ENCODE data around the gene RBM44.
"Not testable (repeated sequence)": the region's sequence is repeated elsewhere in the genome, so short reads cannot be mapped to it uniquely, and the experiment has no call there.

The RBM44 gene

GRCh38 chr2:237859533-237860272, 61.1 kb downstream of the RBM44 start, which contains the start of gene RAMP1:
Gene RAMP1, plus strand, starts transcription at chr2:237859623. Its CDS starts 53 bp downstream, at chr2:237859676.
- no peak for DNase-seq

- DNase-seq = no peak
Measured at GRCh38 chr2:237860273-237860935, 61.8 kb downstream of the RBM44 start.

DNA sequence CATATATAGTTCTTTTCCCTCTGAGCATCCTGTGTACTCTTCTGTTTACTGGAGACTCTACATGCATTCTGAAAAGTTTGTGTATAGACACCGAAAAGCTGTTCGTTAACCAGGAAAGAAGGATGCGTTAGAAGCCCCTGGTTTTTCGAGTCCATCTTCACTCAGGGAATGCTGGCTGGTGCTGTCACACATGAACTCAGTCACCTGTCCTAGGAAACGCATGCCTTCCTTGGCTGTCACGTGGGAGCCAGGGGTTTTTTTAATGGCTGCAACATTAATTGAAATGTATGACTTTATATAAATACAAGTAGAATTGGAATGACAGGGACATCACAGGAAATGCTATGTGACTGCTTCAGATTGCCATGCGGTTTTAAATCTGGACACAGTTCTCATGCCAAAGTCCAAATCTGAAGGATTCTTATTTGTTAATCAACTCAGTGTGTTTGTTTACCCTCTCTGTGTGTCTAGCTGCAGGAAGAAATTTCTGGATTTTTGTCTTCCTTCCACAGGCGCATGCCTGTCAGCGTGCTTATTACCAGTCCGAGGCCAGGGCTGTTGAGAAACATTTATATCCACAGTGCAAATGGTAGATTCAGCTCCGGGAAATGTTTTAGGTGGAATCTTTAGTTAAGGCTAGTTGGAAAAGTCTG, 63.4 kb downstream of the RBM44 start:
- no peak for DNase-seq

DNA sequence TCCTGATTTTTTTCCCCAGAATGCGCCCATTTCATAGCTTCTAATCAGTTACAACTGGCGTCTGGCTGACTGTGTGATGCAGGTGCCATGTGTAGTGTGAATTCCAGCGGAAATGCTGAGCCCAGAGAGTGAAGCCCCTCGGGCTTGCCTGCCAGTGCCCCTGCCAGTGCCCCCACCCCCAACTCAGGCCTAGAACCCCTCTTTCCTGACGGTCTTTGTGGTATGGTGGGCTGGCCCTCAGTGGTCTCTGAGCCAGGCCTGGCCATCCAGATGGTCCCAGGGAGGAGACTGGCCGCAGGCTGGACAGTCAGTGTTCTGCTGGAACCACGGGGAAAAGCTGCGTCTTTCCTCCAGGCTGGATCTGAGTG, 63.9 kb downstream of the RBM44 start:
- DNase-seq = no peak

GRCh38 chr2:237863102-237863511, 64.5 kb downstream of the RBM44 start:
- DNase-seq = no peak

GRCh38 chr2:237863689-237864443, 65.3 kb downstream of the RBM44 start:
- no peak for DNase-seq

DNA sequence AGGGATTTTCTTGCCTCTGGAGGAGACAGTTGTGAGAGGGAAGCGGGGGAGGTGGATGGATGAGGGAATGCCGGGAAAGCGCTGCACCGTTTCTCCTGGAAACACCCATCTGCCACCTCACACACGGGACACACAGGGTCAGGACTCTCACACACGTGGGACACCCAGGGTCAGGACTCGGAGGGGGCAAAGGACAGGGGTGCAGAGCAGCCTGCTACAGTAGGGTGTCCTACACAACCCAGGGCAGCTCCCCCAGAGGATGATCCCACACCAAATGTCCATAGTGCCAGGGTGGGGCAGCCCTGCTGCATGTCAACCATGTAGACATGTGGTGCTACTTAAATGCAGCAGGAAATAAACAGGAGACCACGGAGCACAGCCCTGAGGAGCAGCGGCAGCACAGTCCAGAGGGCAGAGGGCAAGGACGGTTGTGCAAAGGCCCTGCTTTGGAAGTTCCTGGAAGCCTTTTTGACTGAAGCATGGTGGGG, 65.9 kb downstream of the RBM44 start:
- no peak for DNase-seq

DNA sequence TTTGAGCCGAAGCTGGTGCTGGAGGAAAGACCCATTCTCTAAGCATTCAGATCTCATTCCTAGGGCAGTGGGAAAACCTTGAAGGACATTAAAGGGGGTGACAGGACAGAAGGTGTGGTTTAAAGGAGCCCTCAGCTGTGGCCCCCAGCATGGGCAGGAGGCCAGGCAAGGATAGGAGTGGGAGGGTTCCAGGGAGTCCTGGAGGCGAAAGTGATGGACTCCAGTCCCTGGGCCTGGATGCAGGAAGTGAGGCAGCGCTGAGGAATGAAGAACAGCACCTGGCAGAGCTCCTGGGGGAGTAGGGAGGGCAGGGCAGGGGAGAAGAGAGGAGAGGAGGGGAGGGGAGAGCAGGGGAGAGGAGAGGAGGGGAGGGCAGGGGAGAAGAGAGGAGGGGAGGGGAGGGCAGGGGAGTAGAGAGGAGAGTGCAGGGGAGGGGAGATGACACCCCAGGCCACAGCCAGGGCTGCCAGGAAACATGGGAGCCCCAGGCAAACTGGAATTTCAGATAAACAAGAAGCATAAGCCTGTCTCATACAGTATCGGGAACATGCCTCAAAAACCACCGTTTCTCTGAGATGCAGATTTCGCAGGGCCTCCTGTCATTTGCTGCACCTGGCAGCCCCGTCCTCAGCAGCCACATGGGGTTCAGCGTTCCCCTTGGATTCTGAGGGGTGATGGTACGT, 66.5 kb downstream of the RBM44 start:
- DNase-seq = no peak

DNA sequence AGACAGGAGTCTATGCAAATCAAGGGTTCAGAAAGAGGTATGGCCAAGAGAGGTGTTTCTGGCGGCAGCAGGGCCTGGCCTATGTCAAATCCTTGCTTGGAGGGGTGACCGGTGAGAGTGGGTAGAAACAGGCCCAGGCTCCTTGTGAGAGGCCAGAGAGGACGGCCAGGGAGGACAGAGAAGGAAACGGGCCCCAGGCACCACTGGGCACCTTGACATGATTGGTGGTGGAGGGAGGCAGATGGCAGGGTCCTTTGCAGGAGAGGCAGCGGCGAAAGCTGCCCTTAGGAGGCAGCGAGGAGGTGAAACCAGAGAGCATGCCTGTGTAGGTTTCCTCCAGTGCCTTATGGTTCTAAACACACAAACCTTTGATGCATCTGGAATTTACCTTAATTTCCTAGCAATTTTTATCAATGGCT, 67.1 kb downstream of the RBM44 start:
- DNase-seq = no peak

- DNase-seq = no peak
Measured at GRCh38 chr2:237866101-237866621, 67.6 kb downstream of the RBM44 start.

GRCh38 chr2:237867465-237867864, 68.9 kb downstream of the RBM44 start:
- no peak for DNase-seq

DNA sequence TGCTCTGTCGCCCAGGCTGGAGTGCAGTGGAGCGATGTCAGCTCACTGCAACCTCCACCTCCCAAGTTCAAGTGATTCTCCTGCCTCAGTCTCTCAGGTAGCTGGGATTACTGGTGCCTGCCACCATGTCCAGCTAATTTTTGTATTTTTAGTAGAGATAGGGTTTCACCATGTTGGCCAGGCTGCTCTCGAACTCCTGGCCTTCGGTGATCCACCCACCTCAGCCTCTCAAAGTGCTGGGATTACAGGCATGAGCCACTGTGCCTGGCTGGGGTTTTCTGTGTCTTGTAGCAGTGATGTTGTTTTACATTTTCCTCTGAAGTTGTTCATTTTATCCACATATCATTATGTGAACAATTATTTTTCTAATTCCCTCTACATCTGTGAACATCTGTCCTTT, 69.5 kb downstream of the RBM44 start:
- not testable (repeated sequence) for DNase-seq

DNA sequence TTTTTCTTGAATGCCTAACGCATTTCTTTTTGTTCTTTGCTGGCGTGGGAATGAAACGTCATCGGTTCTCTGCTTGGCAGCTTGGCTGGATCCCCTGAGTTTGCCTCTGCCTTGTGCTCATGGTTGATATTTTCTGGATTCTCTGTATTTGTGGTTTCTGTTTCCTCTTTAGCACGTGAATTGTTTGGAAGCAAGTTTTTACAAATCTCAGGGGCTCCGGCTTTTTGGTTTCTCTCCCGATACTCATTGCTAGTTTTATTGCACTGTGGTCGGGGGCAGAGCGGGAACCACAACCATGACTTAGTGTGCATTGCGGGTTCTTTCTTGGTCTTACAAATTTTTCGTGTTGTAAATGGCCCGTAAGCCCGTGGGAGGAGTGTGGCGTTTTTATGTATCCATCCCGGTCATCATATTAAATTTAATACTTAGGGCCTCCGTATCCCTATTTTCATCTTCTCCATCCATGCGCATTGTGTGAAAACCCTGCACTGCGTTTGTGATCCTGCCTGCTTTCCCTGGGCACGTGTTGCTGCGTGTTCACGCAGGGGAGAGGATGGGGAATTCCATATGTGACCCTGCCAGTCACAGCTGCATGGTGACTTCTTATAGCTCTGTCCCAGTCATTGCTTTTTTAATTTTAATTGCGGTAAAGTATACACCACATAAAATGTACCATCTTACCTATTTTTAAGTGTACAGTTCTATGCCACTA, 70.2 kb downstream of the RBM44 start:
- no peak for DNase-seq

DNA sequence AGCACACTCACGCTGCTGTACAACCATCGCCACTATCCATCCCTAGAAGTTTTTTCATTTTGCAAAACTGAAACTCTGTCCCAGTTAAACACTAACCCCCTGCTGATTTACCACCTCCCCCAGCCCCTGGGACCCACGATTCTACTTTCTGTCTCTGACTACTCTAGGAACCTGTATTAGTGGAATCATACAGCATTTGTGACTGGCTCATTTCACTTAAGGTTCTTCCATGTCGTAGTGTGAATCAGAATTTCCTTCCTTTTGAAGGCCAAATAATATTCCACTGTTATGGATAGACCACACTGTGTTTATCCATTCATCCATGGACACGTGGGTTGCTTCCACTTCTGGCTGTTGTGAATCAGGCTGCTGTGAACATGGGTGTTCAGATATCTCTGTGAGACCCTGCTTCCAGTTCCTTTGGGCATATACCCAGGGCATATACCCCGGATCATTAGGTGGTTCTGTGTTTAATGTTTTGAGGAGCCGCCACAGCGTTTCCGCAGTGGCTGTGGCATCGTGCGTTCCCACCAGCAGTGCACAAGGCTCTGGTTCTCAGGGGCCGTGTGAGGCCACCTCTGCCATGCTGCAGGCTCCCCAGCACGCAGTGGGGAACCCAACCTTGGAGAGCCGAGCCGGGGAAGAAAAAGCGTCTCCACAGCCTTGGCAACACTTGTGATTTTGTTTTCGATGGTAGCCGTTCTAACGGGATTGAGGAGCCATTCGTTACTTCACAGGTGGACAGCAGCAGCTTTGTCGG, 70.9 kb downstream of the RBM44 start:
- DNase-seq = no peak

- no peak for DNase-seq
Measured at GRCh38 chr2:237870126-237870525, 71.5 kb downstream of the RBM44 start.

DNA sequence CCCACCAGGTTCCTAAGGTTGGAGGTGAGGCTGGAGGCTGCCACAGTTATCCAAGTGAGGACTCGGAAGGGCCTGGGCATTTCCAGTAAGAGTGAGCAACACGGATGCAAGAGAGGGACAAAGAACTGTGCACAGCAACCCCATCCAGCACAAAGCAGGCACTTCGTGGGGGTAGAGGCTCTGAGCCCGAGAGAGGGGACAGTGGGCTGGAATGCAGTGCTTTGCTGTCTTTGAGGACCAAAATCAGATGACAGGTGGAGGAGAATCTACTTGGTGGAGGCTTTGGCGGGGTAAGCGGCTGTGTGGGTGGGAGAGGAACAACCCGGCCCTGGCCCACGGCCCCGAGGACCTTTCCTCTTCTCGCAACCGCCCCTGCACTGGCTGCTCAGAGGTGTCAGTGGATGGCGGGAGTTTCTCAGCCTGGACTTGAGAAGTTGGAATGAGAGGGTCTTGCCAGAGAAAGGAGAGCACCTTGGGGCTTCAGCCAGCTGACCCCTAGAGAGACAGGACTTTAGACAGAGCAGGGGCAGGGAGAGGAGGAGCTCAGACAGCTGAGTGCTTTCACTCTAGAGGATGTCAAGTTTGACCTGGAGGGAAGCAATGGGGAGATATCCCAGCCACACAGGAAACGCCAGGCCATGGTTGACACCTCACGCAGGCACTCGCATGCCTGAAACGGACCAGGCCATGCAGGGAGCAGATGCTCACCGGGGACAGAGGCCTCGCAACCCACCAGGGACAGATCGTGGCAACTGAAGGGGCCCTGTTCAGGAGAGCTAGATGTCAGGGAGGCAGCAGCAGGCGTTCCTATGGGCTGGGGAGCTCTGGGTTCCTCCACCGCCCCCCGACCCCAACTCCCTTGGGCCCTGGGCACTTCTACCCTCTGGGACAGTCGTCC, 72.4 kb downstream of the RBM44 start:
- no peak for DNase-seq

DNA sequence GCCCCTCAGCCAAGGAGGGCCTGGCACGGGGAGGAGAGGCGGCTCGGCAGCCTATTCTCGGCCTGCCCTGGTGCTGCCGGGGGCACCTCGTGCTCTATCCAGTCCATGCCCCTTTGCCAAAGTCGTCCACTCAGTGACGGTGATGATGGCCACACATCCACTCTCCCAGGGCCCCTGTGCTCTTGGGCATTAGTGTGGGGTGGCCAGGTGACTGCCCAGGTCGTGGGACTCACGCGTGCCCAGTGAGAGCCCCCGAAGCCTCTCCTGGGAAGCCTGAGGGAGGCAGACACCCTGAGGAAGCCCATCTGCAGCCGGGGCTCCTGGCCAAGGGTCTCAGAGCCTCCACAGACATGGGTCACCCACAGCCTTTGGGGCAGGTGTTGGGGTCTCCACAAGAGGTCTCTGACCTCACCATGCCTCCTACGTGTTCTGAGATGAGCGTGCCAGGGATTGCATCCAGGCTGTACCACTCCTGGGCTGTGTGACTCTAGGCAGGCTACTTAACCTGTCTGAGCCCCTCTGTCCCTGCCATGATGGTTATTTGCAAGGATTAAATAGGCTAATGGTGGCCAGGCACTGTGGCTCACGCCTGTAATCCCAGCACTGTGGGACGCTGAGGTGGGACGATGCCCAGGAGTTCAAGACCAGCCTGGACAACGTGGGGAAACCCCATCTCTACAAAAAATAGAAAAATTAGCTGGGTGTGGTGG, 73.8 kb downstream of the RBM44 start:
- DNase-seq = no peak

DNA sequence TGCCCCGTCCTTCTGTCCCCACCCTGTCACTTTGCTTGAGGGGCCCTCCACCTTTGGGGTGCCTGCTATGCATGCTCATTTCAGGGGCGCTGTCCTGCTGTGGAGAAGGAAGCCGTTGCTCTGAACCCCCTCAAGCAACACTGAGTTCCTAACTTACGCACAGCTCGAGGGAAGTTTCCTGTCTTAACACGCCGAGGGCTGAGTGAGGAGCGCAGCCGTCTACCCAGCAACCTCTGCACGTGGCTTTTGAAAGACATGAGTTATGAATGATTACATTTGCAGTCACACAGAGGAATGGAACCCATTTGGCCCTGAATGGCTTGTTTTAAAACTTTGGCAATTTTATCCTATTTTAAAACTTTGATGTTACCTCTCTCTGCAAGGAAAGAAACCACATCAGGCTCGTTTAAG, 74.8 kb downstream of the RBM44 start:
- no peak for DNase-seq

Measured in activated CD4-positive, alpha-beta T cell treated with anti-CD3 and anti-CD28 coated beads for 4 hours (primary cell).